Right lung (tissue), 10 donors: ENCODE data around the gene APBB2. TPM values are rescaled to one million over a fixed set of nuclear protein-coding genes. Genes with fewer than 3 reads are reported as not detected.
A peak's percentile ranks its signal among the peaks of the same experiment; 100 is the strongest.

Experiments
- DNase-seq, 2 donors: peaks; one replicate each; pipeline ENCODE4 v3.0.0-alpha.2; 2013
- long read RNA-seq, 8 donors: transcript quantifications; one replicate each; lab custom pipeline, GENCODE V29; 2026
- polyA plus RNA-seq, 5 donors: library from polyadenylated mRNA; unstranded; fragments of 120-200 nt; gene quantifications; one replicate each; pipeline versions ENCODE4 v1.2.1 to v1.2.3, GENCODE V29; 2013; ENCODE audit warnings: inconsistent platforms in 1 of 5, low replicate concordance in 1 of 5; ENCODE audit not compliant: insufficient read length in 5 of 5, insufficient read depth in 1 of 5

Gene APBB2
- polyA plus RNA-seq, result 10 to 100 TPM; 30.5 to 60.4 (median 48.7) TPM
- long read RNA-seq, donor 1, partial matches to known transcripts, result 10 of 14 reads
- long read RNA-seq, donor 1, other reads (novel, unspliced or antisense), result 0 of 14 reads
- long read RNA-seq, donor 2, partial matches to known transcripts, result 0 of 2 reads
- long read RNA-seq, donor 2, other reads (novel, unspliced or antisense), result 0 of 2 reads
- long read RNA-seq, donor 3, partial matches to known transcripts, result 0 of 3 reads
- long read RNA-seq, donor 3, other reads (novel, unspliced or antisense), result 0 of 3 reads
- long read RNA-seq, donor 4, partial matches to known transcripts, result 0 of 1 reads
- long read RNA-seq, donor 4, other reads (novel, unspliced or antisense), result 0 of 1 reads
- long read RNA-seq, donor 5, partial matches to known transcripts, result 6 of 11 reads
- long read RNA-seq, donor 5, other reads (novel, unspliced or antisense), result 0 of 11 reads
- long read RNA-seq, donor 6, partial matches to known transcripts, result 0 of 1 reads
- long read RNA-seq, donor 6, other reads (novel, unspliced or antisense), result 0 of 1 reads
- long read RNA-seq, donor 7, partial matches to known transcripts, result 24 of 34 reads
- long read RNA-seq, donor 7, other reads (novel, unspliced or antisense), result 7 of 34 reads
- long read RNA-seq, donor 8, partial matches to known transcripts, result 0 of 2 reads
- long read RNA-seq, donor 8, other reads (novel, unspliced or antisense), result 0 of 2 reads

DNA sequence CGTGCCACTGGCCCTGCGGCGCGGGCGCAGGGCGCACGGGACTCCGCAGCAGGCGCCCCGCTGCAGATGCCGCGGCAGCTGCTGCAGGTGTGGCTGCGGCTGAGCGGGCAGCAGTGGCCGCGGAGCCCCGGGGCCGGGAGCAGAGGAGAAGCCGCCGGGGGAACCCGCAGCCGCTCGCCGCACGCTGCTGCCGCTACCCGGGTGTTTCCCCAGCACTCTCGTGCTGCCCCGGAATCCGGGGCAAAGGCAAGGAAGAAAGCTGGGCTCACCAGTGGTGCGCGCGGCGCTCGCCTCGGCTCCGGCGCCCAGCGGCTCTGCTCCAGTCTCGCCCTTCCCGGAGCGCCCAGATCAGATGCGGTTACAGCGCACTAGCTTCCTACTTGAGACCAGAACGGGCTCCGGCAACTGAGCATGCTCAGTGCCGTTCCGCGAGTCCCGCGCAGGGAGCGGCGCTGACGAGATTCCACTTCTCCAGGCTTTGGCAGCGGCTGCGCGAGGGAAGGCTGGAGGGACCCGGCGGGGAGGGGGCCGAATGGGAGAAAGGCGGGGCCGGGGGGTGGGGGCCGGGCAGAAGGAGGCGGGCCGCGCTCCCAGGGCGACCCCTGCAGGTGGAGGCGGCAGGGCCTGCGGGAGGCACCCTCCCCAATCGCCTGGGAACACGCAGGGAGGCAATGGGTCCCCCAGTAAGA lies at the start of gene APBB2:
Gene APBB2, minus strand, starts transcription at position 407 of the 689 bp plus-strand sequence. CDS start 181,288 bp downstream, outside the sequence.
- DNase-seq, result peak; percentile 97 to 98

DNA sequence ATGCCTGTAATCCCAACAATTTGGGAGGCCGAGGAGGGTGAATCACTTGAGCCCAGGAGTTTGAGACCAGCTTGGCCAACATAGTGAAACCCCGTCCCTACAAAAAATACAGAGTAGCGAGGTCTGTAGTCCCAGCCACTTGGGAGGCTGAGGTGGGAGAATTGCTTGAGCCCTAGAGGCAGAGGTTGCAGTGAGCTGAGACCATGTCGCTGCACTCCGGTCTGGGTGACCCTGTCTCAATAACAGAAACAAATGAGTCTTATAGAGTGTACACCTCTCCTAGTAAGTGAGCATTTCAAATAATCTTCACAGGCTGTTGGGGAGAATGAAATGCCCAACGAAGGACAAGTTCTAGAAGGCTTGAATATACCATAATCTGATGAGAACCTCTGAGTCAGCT lies 47.9 kb upstream of the APBB2 start:
- no peak for DNase-seq

DNA sequence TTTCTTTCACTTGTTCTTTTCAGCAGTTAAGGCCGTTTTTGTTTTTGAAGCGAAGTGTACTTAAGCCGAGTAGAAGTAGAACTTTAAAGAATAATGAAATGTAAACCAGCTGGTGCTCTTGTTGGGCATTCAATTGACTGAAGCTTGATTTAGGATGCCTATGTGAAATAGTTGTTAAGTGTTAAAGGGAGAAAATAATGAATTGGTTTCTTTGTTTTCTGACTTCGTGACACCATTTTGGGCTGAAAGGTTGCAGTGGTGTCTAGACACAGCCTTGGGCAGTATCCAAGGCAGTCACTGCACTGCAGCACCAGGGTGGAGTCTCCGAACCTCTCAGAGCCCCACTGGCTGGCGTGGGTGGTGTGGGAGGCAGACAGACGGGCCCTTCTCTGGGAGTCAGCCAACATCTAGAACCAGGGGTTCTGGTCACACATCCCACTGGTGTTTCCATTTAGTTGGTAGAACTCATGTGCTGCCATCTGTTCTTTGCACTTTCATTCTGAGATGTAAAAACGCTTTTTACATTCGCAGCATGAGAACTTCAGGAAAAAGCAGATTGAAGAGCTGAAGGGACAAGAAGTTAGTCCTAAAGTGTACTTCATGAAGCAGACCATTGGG lies 45.9 kb upstream of the APBB2 start:
- no peak for DNase-seq

DNA sequence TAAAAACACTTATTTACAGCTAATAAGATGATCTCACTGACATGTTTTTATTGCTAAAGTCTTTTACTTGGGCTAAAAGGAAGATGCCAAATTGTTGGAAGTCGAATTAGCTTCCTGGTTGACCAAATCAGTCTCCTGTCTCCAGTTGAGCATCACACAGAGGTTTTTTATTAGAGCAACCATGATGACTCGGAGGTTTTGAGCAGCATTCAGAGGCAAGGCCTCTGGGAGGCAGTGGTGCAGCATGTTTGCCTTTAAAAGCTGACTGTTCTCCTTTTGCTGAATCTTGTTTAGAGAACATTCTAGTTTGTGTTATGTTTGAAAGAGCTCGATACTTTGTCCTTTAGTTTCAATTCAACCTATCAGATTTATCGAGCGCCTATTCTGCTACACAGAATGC lies 44.4 kb upstream of the APBB2 start:
- peak in 1 of 2 donors; percentile 37 for DNase-seq

DNA sequence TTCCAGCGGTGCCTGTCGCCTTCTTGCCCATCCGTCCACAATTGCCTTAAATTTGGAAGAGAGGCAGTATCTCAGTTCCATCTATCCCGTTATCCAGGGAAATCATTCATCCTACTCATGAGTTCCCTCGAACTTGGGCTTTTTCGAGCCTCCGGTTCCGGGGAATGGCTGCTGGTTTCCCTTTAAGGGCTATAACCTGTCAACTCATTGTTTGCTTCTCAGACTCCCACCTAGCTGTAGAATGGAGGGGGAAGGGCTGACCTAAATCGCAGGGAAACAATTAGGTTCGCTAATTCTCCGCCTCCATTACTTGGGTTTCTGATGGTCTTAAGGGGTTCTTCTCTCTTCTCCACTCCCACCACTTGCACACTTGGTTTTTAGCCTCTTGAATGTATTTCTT lies 43.6 kb upstream of the APBB2 start:
- DNase-seq, result no peak

DNA sequence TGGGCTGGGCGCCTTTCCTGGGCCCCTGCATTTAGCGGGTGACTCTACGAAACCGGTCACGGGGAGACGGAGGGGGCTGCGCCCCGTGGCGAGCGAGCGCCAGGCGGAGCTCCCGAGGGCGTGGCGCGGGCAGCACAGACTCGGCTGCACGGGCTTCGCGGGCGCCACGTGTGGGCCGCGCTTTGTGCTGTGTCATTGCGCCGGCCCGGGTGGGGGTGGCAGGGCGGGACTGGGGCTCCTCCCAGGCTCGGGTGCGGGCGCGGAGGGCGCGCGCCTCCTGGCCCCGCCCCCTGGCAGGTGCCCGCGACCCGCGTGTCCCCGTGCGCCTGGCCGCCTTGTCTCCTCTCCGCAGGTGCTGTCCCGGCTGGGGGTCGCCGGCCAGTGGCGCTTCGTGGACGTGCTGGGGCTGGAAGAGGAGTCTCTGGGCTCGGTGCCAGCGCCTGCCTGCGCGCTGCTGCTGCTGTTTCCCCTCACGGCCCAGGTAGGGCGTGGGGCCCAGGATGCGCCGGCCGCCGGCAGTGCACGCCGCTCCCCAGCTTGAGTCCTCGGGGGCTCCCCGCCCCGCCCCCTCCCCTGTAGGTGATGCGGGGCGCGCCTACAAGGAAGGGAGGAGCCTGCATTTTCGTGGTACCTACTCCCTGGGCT lies 43.0 kb upstream of the APBB2 start:
- DNase-seq, result peak in 1 of 2 donors; percentile 19

DNA sequence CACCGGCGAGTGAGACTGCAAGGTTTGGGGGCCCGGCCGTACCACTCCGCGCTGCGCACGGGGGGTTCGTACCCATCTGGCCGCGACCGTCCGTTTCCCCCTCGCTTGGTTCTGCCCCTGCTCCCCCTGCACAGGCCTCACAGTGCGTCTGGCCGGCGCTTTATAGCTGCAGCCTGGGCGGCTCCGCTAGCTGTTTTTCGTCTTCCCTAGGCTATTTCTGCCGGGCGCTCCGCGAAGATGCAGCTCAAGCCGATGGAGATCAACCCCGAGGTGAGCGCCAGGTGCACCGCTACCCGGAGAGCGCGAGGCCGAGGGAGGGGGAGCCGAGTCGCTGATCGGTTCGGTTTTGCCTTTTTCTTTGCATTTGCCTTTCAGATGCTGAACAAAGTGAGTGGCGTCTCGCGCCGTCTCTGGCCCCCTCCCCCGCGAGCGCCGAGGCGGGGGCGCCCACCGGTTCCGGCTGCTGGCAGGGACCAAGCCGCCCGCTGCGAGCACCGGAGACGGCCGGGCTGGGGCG lies 42.5 kb upstream of the APBB2 start, which contains the start of gene UCHL1:
Gene UCHL1, plus strand, starts transcription at position 189 of the 517 bp plus-strand sequence. Its CDS starts 49 bp downstream, at position 238.
- peak; percentile 31 to 38 for DNase-seq

DNA sequence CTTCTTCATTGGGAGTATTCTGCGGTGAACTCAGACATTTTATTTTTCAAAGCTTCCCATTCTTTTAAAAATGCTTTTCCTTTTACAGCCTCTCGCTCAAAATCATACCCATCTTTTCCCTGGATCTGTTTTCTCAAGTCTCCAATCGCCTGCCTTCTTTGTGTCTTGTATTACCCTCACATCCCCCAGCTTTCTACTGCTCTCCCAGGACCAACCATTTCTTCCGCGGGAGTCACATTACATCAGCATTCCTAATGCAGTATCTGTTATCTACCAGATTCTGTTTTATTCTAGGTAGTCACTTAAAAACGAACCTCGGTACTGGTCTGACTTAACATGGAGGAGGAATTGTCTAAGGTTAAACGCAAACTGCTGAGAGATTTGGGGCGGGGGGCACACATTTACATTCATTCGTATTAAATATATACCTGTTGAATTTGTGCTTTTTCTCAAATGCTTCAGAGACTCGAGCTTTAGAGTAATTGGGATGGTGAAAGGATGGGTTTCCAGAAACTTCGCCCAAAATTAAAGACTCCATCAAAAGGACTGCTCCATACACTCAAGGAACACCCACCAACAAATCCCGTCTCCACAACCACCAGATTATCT lies 41.9 kb upstream of the APBB2 start:
- no peak for DNase-seq

DNA sequence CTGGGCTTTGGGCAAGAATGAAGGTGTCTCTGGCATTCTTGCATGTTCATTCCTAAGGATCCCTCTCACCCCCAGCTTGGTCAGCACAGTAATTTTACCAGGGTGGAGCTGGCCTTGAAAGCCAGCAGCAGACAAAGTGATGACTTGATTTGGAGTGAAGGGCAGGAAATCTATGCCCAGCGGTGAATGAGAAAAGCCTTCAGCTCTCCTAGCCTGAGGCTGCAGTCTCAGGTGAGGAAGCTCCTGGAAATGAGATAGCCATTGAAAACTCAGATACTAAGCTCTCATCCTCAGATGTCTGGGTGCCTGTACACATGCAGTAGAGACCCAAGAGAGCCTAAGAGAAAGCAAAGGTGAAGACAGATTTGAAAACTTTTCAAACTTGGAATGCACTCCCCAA lies 31.6 kb upstream of the APBB2 start:
- no peak for DNase-seq

DNA sequence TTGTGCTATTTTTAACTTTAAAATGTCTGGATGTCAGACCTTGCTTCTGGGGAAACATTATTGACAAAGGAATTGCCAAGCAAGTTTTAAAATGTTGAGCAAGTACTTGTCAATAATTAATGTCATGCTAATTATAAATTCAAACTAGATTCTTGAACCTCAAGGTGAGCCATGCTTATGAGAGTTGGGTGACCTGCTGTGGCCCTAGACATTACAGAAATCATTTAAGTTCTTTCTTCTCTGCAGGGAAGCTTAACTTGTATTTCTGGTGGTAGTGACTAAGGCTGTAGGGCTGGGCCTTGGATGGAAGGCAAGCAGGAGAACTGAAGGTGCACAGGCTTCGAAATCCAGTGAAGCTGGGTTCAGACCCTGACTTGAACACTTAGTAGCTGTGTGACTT lies 27.6 kb upstream of the APBB2 start:
- DNase-seq, result no peak

DNA sequence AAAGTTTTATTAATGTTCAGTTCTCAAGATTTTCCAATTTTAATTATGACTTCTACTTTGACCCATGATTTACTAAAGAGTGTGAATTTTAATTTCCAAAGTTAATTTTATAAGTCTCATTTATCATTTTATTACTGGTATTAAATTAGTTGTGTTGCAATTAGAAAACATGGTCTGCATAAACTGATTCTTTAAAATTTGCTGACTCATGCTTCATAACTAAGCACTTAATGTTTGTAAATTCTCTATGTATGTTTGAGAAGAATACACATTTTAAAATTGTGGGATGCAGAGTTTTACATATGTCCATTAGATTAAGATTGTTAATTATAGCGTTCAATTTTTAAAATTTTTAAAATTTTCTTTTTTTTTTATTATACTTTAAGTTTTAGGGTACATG lies 22.2 kb upstream of the APBB2 start:
- DNase-seq, result no peak

DNA sequence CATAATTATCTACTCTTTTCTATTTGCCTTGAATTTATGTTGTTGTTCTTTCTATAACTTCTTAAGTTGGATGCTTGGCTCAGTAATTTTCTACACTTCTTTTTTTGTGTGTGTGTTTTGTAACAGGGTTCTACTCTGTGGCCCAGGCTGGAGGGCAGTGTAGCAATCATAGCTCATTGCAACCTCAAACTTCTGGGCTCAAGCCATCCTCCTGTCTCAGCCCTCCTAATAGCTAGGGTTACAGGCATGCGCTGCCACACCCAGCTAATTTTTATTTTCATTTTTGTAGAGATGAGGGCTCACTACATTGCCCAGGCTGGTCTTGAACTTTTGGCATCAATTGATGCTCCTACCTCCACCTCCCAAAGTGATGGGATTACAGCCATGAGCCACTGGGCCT lies 21.7 kb upstream of the APBB2 start:
- DNase-seq, result no peak

DNA sequence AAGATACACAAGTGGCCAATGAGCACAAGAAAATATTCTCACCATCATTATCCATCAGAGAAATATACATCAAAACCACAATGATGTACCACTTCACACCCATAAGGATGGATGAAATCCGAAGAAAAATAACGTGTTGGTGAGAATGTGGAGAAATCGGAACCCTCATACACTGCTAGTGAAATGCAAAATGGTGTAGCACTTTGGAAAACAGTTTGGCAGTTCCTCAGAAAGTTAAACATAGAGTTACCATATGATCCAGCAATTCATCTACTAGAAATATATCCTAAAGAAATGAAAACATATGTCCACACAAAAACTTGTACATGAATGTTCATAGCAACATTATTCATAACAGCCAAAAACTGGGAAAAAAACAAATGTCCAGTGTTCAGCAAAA lies 18.5 kb upstream of the APBB2 start:
- no peak for DNase-seq

DNA sequence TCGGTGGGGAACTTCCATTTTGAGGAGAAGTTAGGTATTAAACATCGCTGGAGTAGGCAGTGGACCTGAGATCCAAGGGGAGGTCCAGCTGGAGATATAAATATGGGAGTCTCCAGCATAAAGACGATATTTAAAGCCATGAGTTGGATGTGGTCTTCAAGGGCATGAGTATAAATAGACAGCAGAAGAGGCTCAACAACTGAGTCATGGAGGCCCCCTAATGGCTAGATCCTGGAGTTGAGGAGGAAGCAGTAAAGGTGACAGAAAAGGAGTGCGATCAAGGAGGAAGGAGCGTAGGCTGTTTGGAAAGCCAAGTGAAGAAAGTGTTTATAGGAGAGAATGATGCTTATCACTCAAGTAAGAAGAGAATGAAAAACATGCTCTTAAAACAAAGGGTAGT lies 18.1 kb upstream of the APBB2 start:
- no peak for DNase-seq

DNA sequence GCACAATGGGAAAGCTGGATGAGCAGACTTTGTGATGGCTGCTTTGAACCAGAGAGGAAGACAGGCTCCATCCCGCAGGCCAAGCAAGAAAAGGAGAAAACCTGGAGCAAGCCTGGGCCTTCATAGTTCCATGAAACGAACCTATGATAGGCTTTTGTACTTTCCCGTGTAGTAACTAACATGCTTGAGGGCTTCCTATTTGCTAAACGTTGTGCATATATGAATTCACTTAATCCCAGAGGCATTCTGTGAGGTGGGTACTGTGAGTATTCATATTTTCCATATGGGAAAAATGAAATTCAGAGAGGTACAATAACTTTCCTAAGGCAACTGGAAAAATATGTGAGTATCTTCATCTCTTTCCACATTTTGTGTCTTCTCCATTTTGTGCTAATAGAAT lies 13.6 kb upstream of the APBB2 start:
- DNase-seq, result no peak

DNA sequence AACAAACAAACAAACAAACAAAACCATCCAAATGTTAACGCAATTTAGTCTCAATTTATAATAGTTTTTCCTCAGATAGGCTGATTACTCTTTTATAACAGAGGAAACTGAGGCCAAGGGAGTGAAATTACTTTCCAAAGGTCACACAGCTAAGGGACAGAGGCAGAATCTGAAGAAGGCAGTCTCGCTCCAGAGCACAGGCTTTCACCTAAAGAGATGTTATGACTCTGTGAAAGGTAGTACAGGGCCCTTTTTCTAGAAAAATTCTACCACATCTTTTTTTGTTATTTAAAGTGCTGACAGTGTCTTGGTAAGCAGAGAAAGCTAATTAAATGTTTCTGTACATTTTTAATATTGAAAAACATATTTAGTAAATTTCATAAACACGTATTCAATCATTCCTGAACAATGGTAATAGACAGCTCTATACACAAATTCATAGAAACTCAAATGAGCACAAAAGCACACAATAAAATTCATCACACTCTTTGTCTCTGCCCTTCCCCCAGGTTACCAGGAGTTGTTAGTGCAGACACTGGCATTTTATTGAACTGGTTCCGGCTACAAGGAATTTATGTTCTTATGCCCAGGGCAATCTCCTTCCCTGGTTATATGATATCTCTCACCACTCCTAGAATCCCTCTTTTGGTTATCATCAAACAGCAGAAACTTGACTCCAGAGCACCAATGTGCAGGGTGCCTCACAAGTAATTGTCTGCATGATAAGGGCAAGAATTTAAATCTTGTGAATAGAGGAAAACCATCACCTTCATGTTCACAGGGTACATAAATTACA lies 7.7 kb upstream of the APBB2 start:
- DNase-seq, result no peak

DNA sequence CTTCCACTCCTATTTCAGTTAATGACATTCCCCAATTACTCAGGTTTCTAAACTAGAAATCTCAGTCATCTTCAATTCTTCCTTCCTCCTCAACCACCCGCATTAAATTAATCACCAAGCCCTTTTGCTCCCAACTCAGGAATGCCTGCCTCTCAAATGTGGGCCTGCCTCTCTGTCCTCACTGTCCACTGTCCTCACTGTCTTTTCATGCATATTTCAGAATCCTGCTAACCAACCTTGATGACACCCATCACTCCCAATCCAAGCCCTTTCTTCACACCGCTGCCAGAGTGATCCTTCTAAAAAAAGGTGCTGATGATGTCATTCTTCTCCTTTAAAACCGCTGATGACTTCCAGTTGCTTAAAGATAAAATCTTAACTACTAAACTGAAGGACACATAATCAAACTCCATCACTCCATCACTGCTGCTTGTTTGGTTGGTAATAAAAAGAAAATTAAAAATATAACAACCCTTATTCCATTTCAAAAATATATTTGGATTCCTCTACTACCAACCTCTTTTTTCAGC lies 5.1 kb upstream of the APBB2 start:
- no peak for DNase-seq

DNA sequence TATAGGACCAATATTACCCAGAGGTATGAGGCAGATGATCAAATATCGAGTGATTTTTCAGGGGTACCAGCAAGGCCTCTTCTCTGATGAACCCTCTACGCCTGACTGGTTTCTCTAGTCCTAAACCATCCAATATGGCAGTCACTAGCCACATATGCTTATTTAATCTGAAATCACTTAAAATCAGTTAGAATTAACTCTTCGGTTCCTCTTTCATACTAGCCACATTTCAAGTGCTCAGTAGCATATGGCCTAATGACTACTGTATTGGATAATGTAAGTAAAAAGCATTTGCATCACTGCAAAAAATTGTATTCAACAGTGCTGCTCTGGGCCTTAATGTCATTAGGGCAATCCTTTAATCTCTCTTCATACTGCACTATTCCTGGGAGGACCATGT lies 4.4 kb upstream of the APBB2 start:
- DNase-seq, result no peak

DNA sequence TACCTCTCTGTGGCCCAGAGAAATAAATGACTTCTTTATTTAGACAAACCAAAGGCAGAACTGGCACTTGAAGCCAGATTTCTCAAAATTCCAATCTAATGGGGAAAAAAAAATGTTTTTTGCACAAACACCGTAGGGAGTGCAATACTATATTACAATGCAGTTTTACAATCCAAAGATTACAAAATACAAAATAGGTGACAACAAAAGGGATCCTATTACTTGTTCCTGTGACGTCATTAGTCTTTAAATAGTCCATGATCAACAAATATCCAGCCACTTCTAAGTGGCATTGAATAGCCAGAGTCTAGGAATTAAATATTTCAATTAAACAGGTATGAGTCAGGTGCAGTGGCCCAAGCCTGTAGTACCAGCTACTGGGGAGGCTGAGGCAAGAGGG lies 3.0 kb upstream of the APBB2 start:
- DNase-seq, result no peak

DNA sequence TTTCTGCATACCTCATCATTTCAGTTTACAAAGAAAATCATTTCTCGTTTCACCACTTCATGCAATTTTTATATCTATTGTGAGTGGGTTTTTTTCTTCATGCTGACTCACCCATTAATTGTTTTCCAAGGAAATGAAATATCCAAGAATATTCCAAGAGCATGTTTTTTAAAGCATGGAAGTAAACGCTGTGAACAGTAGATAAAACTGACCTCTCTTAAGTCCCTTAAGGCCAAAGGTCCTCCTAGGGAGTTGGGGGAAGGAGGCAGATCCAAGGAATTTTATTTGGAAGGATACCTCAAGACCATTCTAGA lies 2.6 kb upstream of the APBB2 start:
- DNase-seq, result no peak
